ENCODE data around the gene SLC8A1.

- TF ChIP-seq CTCF (IDR thresholded peaks at IDR 0.05) = no peak
- TF ChIP-seq POLR2A (IDR thresholded peaks at IDR 0.05) = no peak
Observed at GRCh38 chr2:40287195-40287594, 164.7 kb downstream of the SLC8A1 start.

All from testis (tissue), 2 donors.